GM19455 (cell line): ENCODE results near the gene CCDC182.

Source experiments
- ATAC-seq: cut with Tn5 transposase; IDR thresholded peaks from one replicate; pipeline ENCODE4 v1.9.1; 2021; ENCODE audit not compliant: unreplicated experiment

CCDC182 gene

GRCh38 chr17:57730026-57730701 is 14.9 kb downstream of the CCDC182 start:
- no peak for ATAC-seq

- ATAC-seq, result no peak
Measured at GRCh38 chr17:57727630-57728175, 17.4 kb downstream of the CCDC182 start.

GRCh38 chr17:57726838-57727237 is 18.3 kb downstream of the CCDC182 start:
- ATAC-seq, result no peak

- ATAC-seq, result no peak
Measured at GRCh38 chr17:57726213-57726790, 18.8 kb downstream of the CCDC182 start.

GRCh38 chr17:57724729-57725125 is 20.4 kb downstream of the CCDC182 start:
- no peak for ATAC-seq

- no peak for ATAC-seq
Measured at GRCh38 chr17:57724026-57724728, 20.9 kb downstream of the CCDC182 start.

GRCh38 chr17:57723427-57724025 is 21.6 kb downstream of the CCDC182 start:
- no peak for ATAC-seq

GRCh38 chr17:57722704-57723043 is 22.4 kb downstream of the CCDC182 start:
- ATAC-seq, result no peak

GRCh38 chr17:57721967-57722703 is 23.0 kb downstream of the CCDC182 start:
- no peak for ATAC-seq

- no peak for ATAC-seq
Measured at GRCh38 chr17:57720386-57721035, 24.6 kb downstream of the CCDC182 start.

GRCh38 chr17:57718878-57719277 is 26.2 kb downstream of the CCDC182 start:
- ATAC-seq, result no peak

GRCh38 chr17:57715981-57716380 is 29.1 kb downstream of the CCDC182 start:
- ATAC-seq, result no peak

GRCh38 chr17:57714665-57715180 is 30.4 kb downstream of the CCDC182 start:
- no peak for ATAC-seq

GRCh38 chr17:57713140-57713539 is 32.0 kb downstream of the CCDC182 start:
- no peak for ATAC-seq

GRCh38 chr17:57708410-57708809 is 36.7 kb downstream of the CCDC182 start:
- no peak for ATAC-seq

GRCh38 chr17:57707892-57708291 is 37.2 kb downstream of the CCDC182 start:
- no peak for ATAC-seq

GRCh38 chr17:57706761-57707160 is 38.3 kb downstream of the CCDC182 start:
- no peak for ATAC-seq

GRCh38 chr17:57705921-57706695 is 39.0 kb downstream of the CCDC182 start:
- no peak for ATAC-seq

- no peak for ATAC-seq
Measured at GRCh38 chr17:57704448-57704847, 40.7 kb downstream of the CCDC182 start.

GRCh38 chr17:57703273-57703672 is 41.8 kb downstream of the CCDC182 start:
- ATAC-seq, result no peak
